A204.1 (cell line): ENCODE data around the gene MMP1.

Source experiments
- FAIRE-seq: peaks from 2 replicates; lab custom pipeline; 2012; peaks lifted over from hg19 to GRCh38; lab: Jason Lieb, UNC

The MMP1 gene

GRCh38 chr11:102798012-102798746, at the start of gene MMP1:
TSS of gene MMP1 (minus strand) at chr11:102798160. CDS start at chr11:102798092, 68 bp downstream.
- no peak for FAIRE-seq

- FAIRE-seq: no peak
Observed at GRCh38 chr11:102846292-102846691, 48.3 kb upstream of the MMP1 start.

GRCh38 chr11:102843489-102843888, 45.5 kb upstream of the MMP1 start, which contains the start of gene MMP3:
TSS of gene MMP3 (minus strand) at chr11:102843609. CDS start at chr11:102843546, 63 bp downstream.
- FAIRE-seq: no peak

GRCh38 chr11:102842930-102843329, 45.0 kb upstream of the MMP1 start:
- no peak for FAIRE-seq

GRCh38 chr11:102840018-102840417, 42.1 kb upstream of the MMP1 start:
- no peak for FAIRE-seq

- FAIRE-seq: no peak
Observed at GRCh38 chr11:102837646-102838045, 39.7 kb upstream of the MMP1 start.

- no peak for FAIRE-seq
Observed at GRCh38 chr11:102837156-102837555, 39.2 kb upstream of the MMP1 start.

- FAIRE-seq: no peak
Observed at GRCh38 chr11:102836290-102836875, 38.4 kb upstream of the MMP1 start.

GRCh38 chr11:102833731-102834130, 35.8 kb upstream of the MMP1 start:
- no peak for FAIRE-seq

- FAIRE-seq: no peak
Observed at GRCh38 chr11:102832612-102833011, 34.7 kb upstream of the MMP1 start.

GRCh38 chr11:102831489-102832440, 33.8 kb upstream of the MMP1 start:
- no peak for FAIRE-seq

GRCh38 chr11:102831128-102831488, 33.1 kb upstream of the MMP1 start:
- FAIRE-seq: peak; percentile 82

GRCh38 chr11:102830001-102830727, 32.2 kb upstream of the MMP1 start:
- FAIRE-seq: no peak

- no peak for FAIRE-seq
Observed at GRCh38 chr11:102829316-102830000, 31.5 kb upstream of the MMP1 start.

- FAIRE-seq: no peak
Observed at GRCh38 chr11:102824556-102824955, 26.6 kb upstream of the MMP1 start.

- no peak for FAIRE-seq
Observed at GRCh38 chr11:102819491-102819890, 21.5 kb upstream of the MMP1 start.

GRCh38 chr11:102813484-102813883, 15.5 kb upstream of the MMP1 start:
- no peak for FAIRE-seq

GRCh38 chr11:102812188-102812587, 14.2 kb upstream of the MMP1 start:
- no peak for FAIRE-seq

GRCh38 chr11:102810950-102811660, 13.1 kb upstream of the MMP1 start:
- peak; percentile 40 for FAIRE-seq

- no peak for FAIRE-seq
Observed at GRCh38 chr11:102809971-102810370, 12.0 kb upstream of the MMP1 start.

- FAIRE-seq: no peak
Observed at GRCh38 chr11:102807921-102808320, 10.0 kb upstream of the MMP1 start.
